Activated B cell treated with CpG ODN at 0.5 μM for 24 hours (primary cell): ENCODE results near the gene KLHL11. TPM values are rescaled to one million over a fixed set of nuclear protein-coding genes. Genes with fewer than 3 reads are reported as not detected.

Source experiments
- ATAC-seq: fragments of 200-7000 bp; cut with Tn5 transposase; one replicate; pipeline ENCODE4 v1.10.0; 2021; ENCODE audit warnings: low read depth, mild to moderate bottlenecking, moderate library complexity
- CTCF ChIA-PET: fragments of 350-600 bp; sonication (Branson Sonifier 250); formaldehyde crosslinking; loops from one replicate; lab custom pipeline; 2021; ENCODE audit warnings: antibody characterized with exemption; lab: Charles Lee
- POLR2A ChIA-PET: fragments of 350-600 bp; sonication (Branson Sonifier 250); formaldehyde crosslinking; loops from one replicate; lab custom pipeline; 2021; ENCODE audit warnings: antibody characterized with exemption; lab: Charles Lee
- DNase-seq: peaks from one replicate; pipeline ENCODE4 v3.0.0; 2022
- H3K27ac Mint-ChIP-seq: one replicate; pipeline ENCODE4 v1.8.0; 2020; ENCODE audit warnings: mixed read lengths
- H3K27me3 Mint-ChIP-seq: one replicate; pipeline ENCODE4 v1.8.0; 2021; ENCODE audit warnings: mixed read lengths
- H3K36me3 Mint-ChIP-seq: one replicate; pipeline ENCODE4 v1.8.0; 2021; ENCODE audit warnings: low read depth, mixed read lengths
- H3K4me1 Mint-ChIP-seq: one replicate; pipeline ENCODE4 v1.8.0; 2021; ENCODE audit warnings: mixed read lengths
- H3K4me3 Mint-ChIP-seq: one replicate; pipeline ENCODE4 v1.8.0; 2020; ENCODE audit warnings: mild to moderate bottlenecking, mixed read lengths
- H3K9me3 Mint-ChIP-seq: one replicate; pipeline ENCODE4 v1.8.0; 2020; ENCODE audit warnings: mixed read lengths
- CTCF ChIP-seq: fragments of 200-600 bp; IDR thresholded peaks from one replicate; pipeline ENCODE4 v1.8.0; 2022; ENCODE audit warnings: antibody characterized with exemption, mild to moderate bottlenecking
- intact Hi-C: fragments of 100-400 bp; cut with micrococcal nuclease; formaldehyde crosslinking; loops from one replicate; pipeline ENCODE4 v1.15.1; 2024
- total RNA-seq: library from RNA; stranded (reverse); gene quantifications from 2 replicates; pipeline ENCODE4 v1.2.3, GENCODE V29; 2022

Gene KLHL11
- total RNA-seq, 1 donor from 2014 or later = 17.3 TPM

GRCh38 chr17:41825175-41825845 lies 39.9 kb downstream of the KLHL11 start:
- Mint-ChIP-seq H3K4me1 (no peaks in the 10 kb centered on the region), H3K9me3 (no peaks in the 10 kb centered on the region), H3K36me3 (peaks cover 42% of the 10 kb centered on the region), H3K27me3 (no peaks in the 10 kb centered on the region), H3K4me3 (no peak overlapping the region), H3K27ac (no peak overlapping the region)
- DNase-seq (no peak), ATAC-seq (no peak)
- no peak for TF ChIP-seq CTCF
- ChIA-PET POLR2A (no interaction called here), CTCF (no interaction called here)
- intact Hi-C loops = no loop called here

- no peak for TF ChIP-seq CTCF
- intact Hi-C loops = no loop called here
- ChIA-PET POLR2A (no interaction called here), CTCF (no interaction called here)
- Mint-ChIP-seq H3K36me3 (peaks cover 31% of the 10 kb centered on the region), H3K27ac (no peak overlapping the region), H3K27me3 (no peaks in the 10 kb centered on the region), H3K4me1 (no peaks in the 10 kb centered on the region), H3K4me3 (no peak overlapping the region), H3K9me3 (no peaks in the 10 kb centered on the region)
- DNase-seq (no peak), ATAC-seq (no peak)
Observed at GRCh38 chr17:41824086-41824485, 41.1 kb downstream of the KLHL11 start.

- Mint-ChIP-seq H3K4me3 (no peak overlapping the region), H3K4me1 (no peaks in the 10 kb centered on the region), H3K27ac (no peak overlapping the region), H3K27me3 (no peaks in the 10 kb centered on the region), H3K36me3 (peaks cover 27% of the 10 kb centered on the region), H3K9me3 (no peaks in the 10 kb centered on the region)
- ChIA-PET POLR2A (no interaction called here), CTCF (no interaction called here)
- no peak for TF ChIP-seq CTCF
- DNase-seq (no peak), ATAC-seq (no peak)
- intact Hi-C loops = no loop called here
Observed at GRCh38 chr17:41823580-41823979, 41.6 kb downstream of the KLHL11 start.

GRCh38 chr17:41823141-41823524 lies 42.1 kb downstream of the KLHL11 start:
- DNase-seq (no peak), ATAC-seq (no peak)
- ChIA-PET POLR2A (interaction anchor here (1.0 kb wide), 1 partner anchor 42 kb away, joined by 4 read pairs; the partner anchor contains the start of gene KLHL11), CTCF (no interaction called here)
- Mint-ChIP-seq H3K36me3 (peaks cover 24% of the 10 kb centered on the region), H3K27ac (no peak overlapping the region), H3K9me3 (no peaks in the 10 kb centered on the region), H3K27me3 (no peaks in the 10 kb centered on the region), H3K4me1 (no peaks in the 10 kb centered on the region), H3K4me3 (no peak overlapping the region)
- intact Hi-C loops = no loop called here
- TF ChIP-seq CTCF = no peak

GRCh38 chr17:41822216-41823140 lies 42.7 kb downstream of the KLHL11 start:
- Mint-ChIP-seq H3K4me1 (no peaks in the 10 kb centered on the region), H3K36me3 (peaks cover 19% of the 10 kb centered on the region), H3K27me3 (no peaks in the 10 kb centered on the region), H3K9me3 (no peaks in the 10 kb centered on the region), H3K27ac (no peak overlapping the region), H3K4me3 (no peak overlapping the region)
- POLR2A ChIA-PET = interaction anchor here (1.0 kb wide), 1 partner anchor 43 kb away, joined by 4 read pairs; the partner anchor contains the start of gene KLHL11
- intact Hi-C loops = no loop called here
- no peak for TF ChIP-seq CTCF
- CTCF ChIA-PET = no interaction called here
- DNase-seq (no peak), ATAC-seq (no peak)
